Nephron (organoid): ENCODE data around the gene MR1.
"Not testable (repeated sequence)": the region's sequence is repeated elsewhere in the genome, so short reads cannot be mapped to it uniquely, and the experiment has no call there.

Experiments
- H3K27ac Mint-ChIP-seq, 3 experiments: 2 replicates each; pipeline ENCODE4 v1.8.0; 2020; ENCODE audit warnings: mixed read lengths in 3 of 3, mild to moderate bottlenecking in 2 of 3, moderate library complexity in 1 of 3
- H3K27me3 Mint-ChIP-seq: 2 replicates; pipeline ENCODE4 v1.8.0; 2021; ENCODE audit warnings: low read depth, mild to moderate bottlenecking, moderate library complexity, mixed read lengths
- H3K36me3 Mint-ChIP-seq: 2 replicates; pipeline ENCODE4 v1.8.0; 2020; ENCODE audit warnings: low read depth, mixed read lengths
- H3K4me1 Mint-ChIP-seq: 2 replicates; pipeline ENCODE4 v1.8.0; 2020; ENCODE audit warnings: mixed read lengths
- H3K4me3 Mint-ChIP-seq, 3 experiments: 2 replicates each; pipeline ENCODE4 v1.8.0; 2020; ENCODE audit warnings: mild to moderate bottlenecking in 3 of 3, mixed read lengths in 3 of 3, moderate library complexity in 2 of 3
- H3K9me3 Mint-ChIP-seq: 2 replicates; pipeline ENCODE4 v1.8.0; 2020; ENCODE audit warnings: mixed read lengths
- TF ChIP-seq, protein P1 (sequence below), 3 experiments: fragments of 200-600 bp; sonication (generic); IDR thresholded peaks; one replicate each; pipeline ENCODE4 v1.5.0; 2021; ENCODE audit warnings: antibody characterized with exemption in 3 of 3; ENCODE audit not compliant: unreplicated experiment in 3 of 3

The MR1 gene

DNA sequence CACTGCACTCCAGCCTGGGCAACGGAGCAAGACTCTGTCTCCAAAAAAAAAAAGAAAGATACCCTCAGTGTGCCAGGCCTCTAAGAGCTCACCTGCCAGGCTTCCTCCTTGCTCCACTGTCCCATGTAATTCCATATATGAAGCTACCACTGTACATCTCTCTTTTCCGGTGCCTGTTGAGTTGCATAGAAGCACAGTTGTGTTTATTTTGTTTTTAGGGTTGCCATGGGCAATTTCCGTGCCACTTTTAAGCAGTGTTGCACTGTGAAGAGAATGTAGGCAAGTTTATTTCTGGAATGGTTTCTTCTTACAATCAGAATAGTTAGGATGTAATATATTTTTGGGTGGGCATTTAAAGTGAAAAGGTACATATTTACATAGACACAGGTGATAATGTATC is 23.3 kb downstream of the MR1 start:
- Mint-ChIP-seq H3K4me3 (no peak overlapping the region), H3K27me3 (peaks cover 4% of the 10 kb centered on the region), H3K9me3 (peaks cover 5% of the 10 kb centered on the region), H3K27ac (no peak overlapping the region), H3K36me3 (no peaks in the 10 kb centered on the region), H3K4me1 (peaks cover 4% of the 10 kb centered on the region)
- TF ChIP-seq, protein P1, sequence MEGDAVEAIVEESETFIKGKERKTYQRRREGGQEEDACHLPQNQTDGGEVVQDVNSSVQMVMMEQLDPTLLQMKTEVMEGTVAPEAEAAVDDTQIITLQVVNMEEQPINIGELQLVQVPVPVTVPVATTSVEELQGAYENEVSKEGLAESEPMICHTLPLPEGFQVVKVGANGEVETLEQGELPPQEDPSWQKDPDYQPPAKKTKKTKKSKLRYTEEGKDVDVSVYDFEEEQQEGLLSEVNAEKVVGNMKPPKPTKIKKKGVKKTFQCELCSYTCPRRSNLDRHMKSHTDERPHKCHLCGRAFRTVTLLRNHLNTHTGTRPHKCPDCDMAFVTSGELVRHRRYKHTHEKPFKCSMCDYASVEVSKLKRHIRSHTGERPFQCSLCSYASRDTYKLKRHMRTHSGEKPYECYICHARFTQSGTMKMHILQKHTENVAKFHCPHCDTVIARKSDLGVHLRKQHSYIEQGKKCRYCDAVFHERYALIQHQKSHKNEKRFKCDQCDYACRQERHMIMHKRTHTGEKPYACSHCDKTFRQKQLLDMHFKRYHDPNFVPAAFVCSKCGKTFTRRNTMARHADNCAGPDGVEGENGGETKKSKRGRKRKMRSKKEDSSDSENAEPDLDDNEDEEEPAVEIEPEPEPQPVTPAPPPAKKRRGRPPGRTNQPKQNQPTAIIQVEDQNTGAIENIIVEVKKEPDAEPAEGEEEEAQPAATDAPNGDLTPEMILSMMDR (IDR thresholded peaks at IDR 0.05; ENCODE audit: unreplicated experiment in 3 of 3), result no peak

DNA sequence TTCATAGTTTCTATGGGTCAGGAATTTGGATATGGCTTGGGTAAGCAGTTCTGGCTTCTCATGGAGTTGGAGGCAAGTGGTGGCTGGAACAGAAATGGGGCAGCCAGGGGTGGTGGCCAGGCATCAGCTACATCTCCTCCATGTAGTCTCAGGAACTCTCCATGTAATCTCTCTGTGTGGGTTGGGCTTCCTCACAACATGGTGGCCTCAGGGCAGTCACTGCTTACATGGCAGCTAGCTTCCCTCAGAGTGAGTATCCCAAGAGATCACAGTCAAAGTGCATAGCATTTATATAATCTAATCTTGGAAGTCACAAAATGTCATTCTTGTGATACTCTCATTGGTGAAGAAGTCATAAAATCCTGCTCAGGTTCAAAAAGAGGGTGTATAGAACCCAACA is 25.7 kb downstream of the MR1 start:
- H3K27me3 Mint-ChIP-seq, result peaks cover 4% of the 10 kb centered on the region
- TF ChIP-seq, protein P1 (IDR thresholded peaks at IDR 0.05; ENCODE audit: unreplicated experiment in 3 of 3), result no peak
- H3K9me3 Mint-ChIP-seq, result peaks cover 5% of the 10 kb centered on the region
- peaks cover 15% of the 10 kb centered on the region for H3K4me1 Mint-ChIP-seq
- H3K27ac Mint-ChIP-seq, result no peak overlapping the region
- H3K4me3 Mint-ChIP-seq, result no peak overlapping the region
- no peaks in the 10 kb centered on the region for H3K36me3 Mint-ChIP-seq

DNA sequence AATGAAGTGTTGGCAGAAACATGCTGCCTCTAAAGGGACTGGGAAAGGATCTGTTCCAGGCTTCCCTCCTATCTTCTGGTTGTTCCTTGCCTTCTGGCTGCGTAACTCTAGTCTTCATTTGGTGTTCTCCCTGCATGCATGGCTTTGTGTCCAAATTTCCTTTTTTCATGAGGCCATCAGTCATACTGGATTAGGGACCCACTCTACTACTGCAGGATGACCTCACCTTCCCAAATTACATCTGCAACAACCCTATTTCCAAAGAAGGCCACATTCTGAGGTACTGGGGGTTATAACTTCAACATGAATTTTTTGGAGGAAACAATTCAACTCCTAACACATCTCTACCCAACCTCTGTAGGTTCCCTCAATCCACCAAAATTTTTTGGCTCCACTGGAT is 26.3 kb downstream of the MR1 start:
- H3K4me3 Mint-ChIP-seq, result no peak overlapping the region
- peaks cover 4% of the 10 kb centered on the region for H3K27me3 Mint-ChIP-seq
- TF ChIP-seq, protein P1 (IDR thresholded peaks at IDR 0.05; ENCODE audit: unreplicated experiment in 3 of 3), result no peak
- H3K4me1 Mint-ChIP-seq, result peaks cover 15% of the 10 kb centered on the region
- no peaks in the 10 kb centered on the region for H3K36me3 Mint-ChIP-seq
- H3K27ac Mint-ChIP-seq, result no peak overlapping the region
- peaks cover 5% of the 10 kb centered on the region for H3K9me3 Mint-ChIP-seq

DNA sequence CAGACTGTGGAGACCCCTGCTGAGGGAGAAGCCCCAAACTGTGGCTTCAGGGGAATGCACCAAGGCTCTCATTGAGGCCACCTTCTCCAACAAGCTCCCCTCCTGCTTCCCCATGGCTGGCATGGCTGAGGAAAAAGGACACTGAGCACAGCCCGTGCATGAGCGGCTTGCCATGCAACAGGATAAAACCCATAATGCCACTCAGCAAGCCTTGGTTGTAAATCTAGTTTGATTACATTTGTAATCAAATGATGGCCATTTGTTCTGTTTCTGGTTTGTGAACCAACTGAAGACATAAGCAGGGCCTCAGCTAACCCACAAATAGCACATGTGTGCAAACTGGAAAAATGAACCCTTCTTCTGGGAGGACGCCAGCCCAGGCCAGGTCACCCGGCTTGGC is 27.2 kb downstream of the MR1 start:
- not testable (repeated sequence) for H3K9me3 Mint-ChIP-seq, H3K27ac Mint-ChIP-seq, H3K4me3 Mint-ChIP-seq, H3K36me3 Mint-ChIP-seq, H3K27me3 Mint-ChIP-seq
- peaks cover 15% of the 10 kb centered on the region for H3K4me1 Mint-ChIP-seq

DNA sequence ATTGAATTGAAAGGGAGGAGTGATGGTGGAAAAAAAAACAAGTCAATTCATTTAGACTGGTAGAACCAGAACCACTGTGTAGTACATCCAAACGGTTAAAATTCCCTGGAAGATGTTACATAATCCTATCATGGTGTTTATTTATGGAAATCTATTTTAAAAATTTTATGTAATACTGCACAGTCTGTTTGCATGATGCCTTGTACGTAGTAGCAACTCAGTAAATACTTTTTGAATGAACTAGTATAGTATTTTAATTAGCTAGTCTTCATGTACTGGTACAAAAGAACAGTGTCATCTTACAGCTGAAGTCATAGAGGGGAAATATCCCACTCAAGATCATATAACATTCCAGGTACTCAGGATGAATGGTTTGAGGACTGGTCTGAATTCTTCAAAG is 27.7 kb downstream of the MR1 start:
- H3K4me1 Mint-ChIP-seq, result peaks cover 15% of the 10 kb centered on the region
- H3K27ac Mint-ChIP-seq, result no peak overlapping the region
- peaks cover 5% of the 10 kb centered on the region for H3K9me3 Mint-ChIP-seq
- no peak overlapping the region for H3K4me3 Mint-ChIP-seq
- TF ChIP-seq, protein P1 (IDR thresholded peaks at IDR 0.05; ENCODE audit: unreplicated experiment in 3 of 3), result no peak
- H3K27me3 Mint-ChIP-seq, result peaks cover 4% of the 10 kb centered on the region
- no peaks in the 10 kb centered on the region for H3K36me3 Mint-ChIP-seq

DNA sequence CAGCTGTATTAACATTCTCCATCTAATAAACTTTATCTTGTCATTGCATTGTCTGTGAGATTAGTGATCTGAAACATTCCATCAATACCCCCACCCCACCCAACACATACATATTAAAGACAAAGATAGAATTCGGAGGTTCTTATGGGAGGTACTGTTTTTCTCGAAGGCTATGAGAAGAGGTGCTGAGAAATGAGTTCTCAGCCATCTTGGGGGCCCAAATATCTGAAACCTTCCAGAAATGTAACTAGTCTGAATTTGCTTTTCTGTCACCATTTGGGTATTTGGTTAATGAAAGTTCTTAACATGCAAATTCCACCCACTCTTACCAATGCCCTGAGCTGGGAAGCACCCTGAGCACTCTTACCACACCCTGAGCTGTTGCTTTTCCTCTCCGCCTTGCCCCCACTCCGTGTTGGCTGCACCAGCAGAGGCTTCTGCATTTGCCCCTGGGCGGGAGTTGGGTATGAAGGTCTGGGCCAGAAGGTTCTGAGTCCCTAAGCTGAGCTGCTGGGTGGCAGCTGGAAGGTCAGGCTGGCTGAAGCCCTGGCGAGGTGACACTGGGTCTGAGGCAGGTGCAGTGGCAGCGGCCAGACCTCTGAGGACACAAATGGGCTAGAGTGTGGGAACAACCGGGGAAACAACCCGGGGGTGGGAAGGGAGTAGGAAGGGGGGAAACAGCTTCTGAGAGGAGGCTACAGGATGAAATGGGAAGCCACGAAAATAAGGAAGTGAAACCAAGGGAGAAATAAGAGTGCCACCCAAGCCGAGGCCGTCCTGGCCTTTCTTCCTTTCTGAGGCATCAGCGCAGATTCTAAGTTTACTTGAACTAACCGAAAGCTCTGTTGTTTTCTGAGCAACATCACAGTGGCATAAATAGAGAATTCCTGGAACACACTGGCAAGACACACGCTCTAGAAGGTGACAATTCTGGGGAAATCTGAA is 28.4 kb downstream of the MR1 start:
- TF ChIP-seq, protein P1 (IDR thresholded peaks at IDR 0.05; ENCODE audit: unreplicated experiment in 3 of 3), result no peak
- Mint-ChIP-seq H3K27ac (no peak overlapping the region), H3K4me1 (peaks cover 15% of the 10 kb centered on the region), H3K36me3 (no peaks in the 10 kb centered on the region), H3K9me3 (peaks cover 5% of the 10 kb centered on the region), H3K27me3 (peaks cover 4% of the 10 kb centered on the region), H3K4me3 (no peak overlapping the region)
